ENCODE measurements around the gene UBE2M.
A peak's percentile ranks its signal among the peaks of the same experiment; 100 is the strongest.

UBE2M gene

GRCh38 chr19:58559275-58560006 lies 1.0 kb upstream of the UBE2M start:
- Histone ChIP-seq H3K9me3 (ENCODE audit: insufficient read depth, low read depth, low read length) (no peaks in the 10 kb centered on the region), H3K4me3 (ENCODE audit: low read length) (peak overlapping the region; percentile 92), H3K9ac (ENCODE audit: low read depth, low read length) (peak overlapping the region; percentile 99), H3K27ac (ENCODE audit: low read length) (peak overlapping the region; percentile 98), H3K4me1 (ENCODE audit: insufficient read depth, low read length) (peaks cover 13% of the 10 kb centered on the region; the same call in 1 of the 2 replicates), H3K27me3 (ENCODE audit: insufficient read depth, low read length) (peaks cover 41% of the 10 kb centered on the region), H3K36me3 (ENCODE audit: insufficient read depth, low read depth, low read length) (peaks cover 13% of the 10 kb centered on the region)

- Histone ChIP-seq H3K27me3 (ENCODE audit: insufficient read depth, low read length) (peaks cover 36% of the 10 kb centered on the region), H3K4me3 (ENCODE audit: low read length) (peak overlapping the region; percentile 92), H3K36me3 (ENCODE audit: insufficient read depth, low read depth, low read length) (peaks cover 13% of the 10 kb centered on the region), H3K27ac (ENCODE audit: low read length) (peak overlapping the region; percentile 98), H3K9ac (ENCODE audit: low read depth, low read length) (peak overlapping the region; percentile 99), H3K4me1 (ENCODE audit: insufficient read depth, low read length) (peaks cover 14% of the 10 kb centered on the region), H3K9me3 (ENCODE audit: insufficient read depth, low read depth, low read length) (no peaks in the 10 kb centered on the region)
Observed at GRCh38 chr19:58558623-58559274, 338 bp upstream of the UBE2M start.

GRCh38 chr19:58557221-58558065 lies 968 bp downstream of the UBE2M start:
- H3K36me3 ChIP-seq (ENCODE audit: insufficient read depth, low read depth, low read length), result peaks cover 18% of the 10 kb centered on the region
- peak overlapping the region; percentile 99 for H3K4me3 ChIP-seq (ENCODE audit: low read length)
- H3K27me3 ChIP-seq (ENCODE audit: insufficient read depth, low read length), result peaks cover 23% of the 10 kb centered on the region
- no peaks in the 10 kb centered on the region for H3K9me3 ChIP-seq (ENCODE audit: insufficient read depth, low read depth, low read length)
- no peak overlapping the region for H3K27ac ChIP-seq (ENCODE audit: low read length)
- H3K4me1 ChIP-seq (ENCODE audit: insufficient read depth, low read length), result peaks cover 16% of the 10 kb centered on the region
- peak overlapping the region; percentile 98 for H3K9ac ChIP-seq (ENCODE audit: low read depth, low read length)

DNA sequence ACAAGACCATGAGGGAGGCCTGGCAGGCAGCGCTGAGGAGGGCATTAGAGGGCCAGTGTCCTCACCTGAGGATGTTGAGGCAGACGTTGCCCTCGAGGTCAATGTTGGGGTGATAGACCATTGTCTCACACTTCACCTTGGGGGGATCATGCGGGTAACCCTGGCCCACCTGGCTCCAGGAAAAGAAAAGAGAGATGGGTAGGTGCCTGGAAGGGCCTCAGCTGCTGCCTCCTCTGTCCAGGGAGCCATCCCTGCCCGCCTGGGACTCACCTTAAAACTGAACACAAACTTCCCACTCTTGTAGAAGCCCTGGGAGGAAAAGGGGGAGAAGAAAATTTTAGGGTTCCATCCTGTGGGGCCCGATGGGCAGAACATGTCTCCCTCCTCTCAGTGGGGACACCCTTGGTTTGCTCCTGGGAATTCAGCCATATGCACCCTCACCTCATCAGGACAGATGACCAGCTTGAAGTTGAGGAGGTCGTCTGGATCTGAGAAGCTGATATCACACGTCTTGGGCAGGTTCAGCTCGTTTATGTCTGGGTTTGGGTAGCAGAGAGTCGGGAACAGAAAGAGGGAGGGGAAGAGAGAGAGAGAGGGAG lies 1.7 kb downstream of the UBE2M start:
- no peaks in the 10 kb centered on the region for H3K9me3 ChIP-seq (ENCODE audit: insufficient read depth, low read depth, low read length)
- peaks cover 26% of the 10 kb centered on the region for H3K36me3 ChIP-seq (ENCODE audit: insufficient read depth, low read depth, low read length)
- H3K4me3 ChIP-seq (ENCODE audit: low read length), result peak overlapping the region; percentile 99; the same call in 1 of the 2 replicates
- peaks cover 16% of the 10 kb centered on the region for H3K4me1 ChIP-seq (ENCODE audit: insufficient read depth, low read length)
- H3K27me3 ChIP-seq (ENCODE audit: insufficient read depth, low read length), result peaks cover 15% of the 10 kb centered on the region
- peak overlapping the region; percentile 98 for H3K9ac ChIP-seq (ENCODE audit: low read depth, low read length)
- no peak overlapping the region for H3K27ac ChIP-seq (ENCODE audit: low read length)

DNA sequence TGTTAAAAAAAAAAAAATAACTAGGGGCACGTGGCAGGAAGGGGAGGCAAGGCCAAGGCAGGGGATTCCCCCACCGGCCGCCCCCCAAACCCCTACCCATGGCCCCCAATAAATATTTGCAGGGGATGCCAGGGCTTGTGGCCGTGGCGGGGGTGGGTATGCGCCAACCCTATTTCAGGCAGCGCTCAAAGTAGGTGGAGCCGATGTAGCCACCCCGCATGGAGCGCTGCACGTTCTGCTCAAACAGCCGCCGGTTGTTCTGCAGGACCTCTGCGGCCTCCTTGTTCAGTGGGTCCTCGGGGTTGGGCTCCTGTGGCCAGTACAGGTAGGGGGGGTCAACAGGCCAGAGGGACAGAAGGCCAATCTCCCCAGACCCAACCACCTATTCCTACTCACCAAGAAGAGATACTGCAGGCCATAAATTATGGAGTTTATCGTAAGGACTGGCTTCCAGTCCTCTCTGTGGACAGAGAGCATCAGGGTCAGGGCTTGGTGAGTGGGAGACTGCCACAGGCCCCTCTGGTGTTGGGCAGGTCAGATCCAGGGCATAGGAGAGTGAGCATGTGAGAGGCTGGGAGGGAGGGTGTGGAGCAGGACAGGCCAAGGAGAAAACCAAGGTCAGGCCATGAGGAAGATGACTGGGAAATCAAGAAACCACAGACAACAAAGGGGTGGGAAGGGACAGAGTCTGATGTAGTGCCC lies 2.3 kb downstream of the UBE2M start:
- Histone ChIP-seq H3K36me3 (ENCODE audit: insufficient read depth, low read depth, low read length) (peaks cover 32% of the 10 kb centered on the region), H3K27ac (ENCODE audit: low read length) (no peak overlapping the region), H3K4me3 (ENCODE audit: low read length) (peak overlapping the region; percentile 99; the same call in 1 of the 2 replicates), H3K4me1 (ENCODE audit: insufficient read depth, low read length) (peaks cover 16% of the 10 kb centered on the region), H3K9ac (ENCODE audit: low read depth, low read length) (no peak overlapping the region), H3K27me3 (ENCODE audit: insufficient read depth, low read length) (peaks cover 9% of the 10 kb centered on the region), H3K9me3 (ENCODE audit: insufficient read depth, low read depth, low read length) (no peaks in the 10 kb centered on the region)

- H3K36me3 ChIP-seq (ENCODE audit: insufficient read depth, low read depth, low read length), result peaks cover 39% of the 10 kb centered on the region
- H3K27ac ChIP-seq (ENCODE audit: low read length), result peak overlapping the region; percentile 89
- H3K27me3 ChIP-seq (ENCODE audit: insufficient read depth, low read length), result peaks cover 2% of the 10 kb centered on the region; the same call in 1 of the 2 replicates
- no peaks in the 10 kb centered on the region for H3K9me3 ChIP-seq (ENCODE audit: insufficient read depth, low read depth, low read length)
- H3K4me1 ChIP-seq (ENCODE audit: insufficient read depth, low read length), result peaks cover 16% of the 10 kb centered on the region
- H3K9ac ChIP-seq (ENCODE audit: low read depth, low read length), result peak overlapping the region; percentile 87; the same call in 1 of the 2 replicates
- H3K4me3 ChIP-seq (ENCODE audit: low read length), result peak overlapping the region; percentile 89
Observed at GRCh38 chr19:58555369-58555885, 3.0 kb downstream of the UBE2M start.

DNA sequence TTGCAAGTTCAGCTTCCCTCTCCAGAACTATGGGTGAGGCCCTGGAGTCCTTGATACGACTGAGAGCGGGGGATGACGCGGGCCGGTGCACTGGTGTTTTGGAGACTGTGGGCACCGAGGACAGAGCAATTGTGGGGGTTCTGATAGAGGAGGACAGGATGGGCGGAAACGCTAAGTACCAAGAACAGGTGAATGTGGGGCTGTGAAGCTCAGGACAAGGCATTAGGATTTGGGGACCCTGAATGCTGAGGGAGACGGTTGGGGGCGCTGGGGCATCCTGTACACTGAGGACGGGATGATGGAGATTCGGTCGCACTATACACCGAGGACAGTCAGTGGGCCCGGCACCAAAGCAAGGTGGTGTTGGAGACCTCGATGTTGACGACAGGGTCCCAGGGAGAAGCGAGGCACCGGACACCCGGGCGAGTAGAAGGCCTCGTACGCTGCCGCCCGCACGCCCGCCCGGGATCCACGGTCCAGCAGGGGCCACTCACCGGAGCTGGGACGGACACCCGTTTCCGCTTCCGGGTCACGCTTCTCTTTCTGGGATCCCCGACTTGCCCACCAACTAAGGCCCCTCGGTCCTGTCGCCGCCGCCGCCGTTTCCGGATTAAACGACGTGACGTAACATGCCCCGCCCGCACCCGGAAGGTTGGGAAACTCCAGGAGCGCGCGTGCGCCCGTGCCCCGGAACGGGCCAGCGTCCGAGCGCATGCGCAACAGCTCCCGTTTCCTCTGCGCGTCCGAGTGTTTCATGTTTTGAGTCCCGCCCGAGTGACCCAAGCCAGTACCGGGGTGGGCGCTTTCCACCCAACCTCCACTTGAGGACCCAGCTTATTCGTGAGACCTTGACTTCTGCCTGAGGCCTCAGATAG lies 3.7 kb downstream of the UBE2M start, which contains the start of gene CHMP2A:
TSS of gene CHMP2A (minus strand) at position 612 of the 875 bp plus-strand sequence. CDS start 893 bp downstream, outside the sequence.
- Histone ChIP-seq H3K27me3 (ENCODE audit: insufficient read depth, low read length) (no peaks in the 10 kb centered on the region), H3K36me3 (ENCODE audit: insufficient read depth, low read depth, low read length) (peaks cover 46% of the 10 kb centered on the region), H3K9me3 (ENCODE audit: insufficient read depth, low read depth, low read length) (no peaks in the 10 kb centered on the region), H3K4me3 (ENCODE audit: low read length) (peak within 1 kb of the TSS; percentile 89), H3K9ac (ENCODE audit: low read depth, low read length) (peak within 1 kb of the TSS; percentile 93), H3K27ac (ENCODE audit: low read length) (peak within 1 kb of the TSS; percentile 89), H3K4me1 (ENCODE audit: insufficient read depth, low read length) (peaks cover 11% of the 10 kb centered on the region)

- H3K4me3 ChIP-seq (ENCODE audit: low read length), result peak overlapping the region; percentile 89
- no peaks in the 10 kb centered on the region for H3K27me3 ChIP-seq (ENCODE audit: insufficient read depth, low read length)
- H3K9ac ChIP-seq (ENCODE audit: low read depth, low read length), result peak overlapping the region; percentile 93
- H3K36me3 ChIP-seq (ENCODE audit: insufficient read depth, low read depth, low read length), result peaks cover 53% of the 10 kb centered on the region
- peaks cover 10% of the 10 kb centered on the region for H3K4me1 ChIP-seq (ENCODE audit: insufficient read depth, low read length)
- no peaks in the 10 kb centered on the region for H3K9me3 ChIP-seq (ENCODE audit: insufficient read depth, low read depth, low read length)
- peak overlapping the region; percentile 80 for H3K27ac ChIP-seq (ENCODE audit: low read length)
Observed at GRCh38 chr19:58553799-58554493, 4.5 kb downstream of the UBE2M start.

DNA sequence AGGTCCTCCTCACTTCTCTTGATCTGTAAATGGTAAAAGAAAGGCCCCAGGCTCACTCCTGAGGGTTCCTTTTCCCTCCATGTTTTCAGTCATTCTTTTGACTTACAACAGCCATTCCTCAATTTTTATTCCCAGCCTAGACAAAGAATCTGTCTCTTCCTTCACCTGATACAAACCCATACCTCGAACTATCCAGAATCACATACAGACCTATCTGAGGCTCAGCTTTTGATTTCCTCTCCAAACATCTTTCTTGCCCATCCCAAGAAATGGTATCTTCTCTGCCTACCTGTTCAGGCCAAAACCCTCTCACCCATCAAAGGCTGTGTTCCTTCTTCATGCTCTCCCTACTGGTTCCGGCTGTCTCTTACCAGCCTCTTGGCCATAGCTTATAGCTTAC lies 5.8 kb downstream of the UBE2M start:
- H3K9me3 ChIP-seq (ENCODE audit: insufficient read depth, low read depth, low read length), result no peaks in the 10 kb centered on the region
- H3K27me3 ChIP-seq (ENCODE audit: insufficient read depth, low read length), result no peaks in the 10 kb centered on the region
- H3K4me3 ChIP-seq (ENCODE audit: low read length), result no peak overlapping the region
- peaks cover 10% of the 10 kb centered on the region for H3K4me1 ChIP-seq (ENCODE audit: insufficient read depth, low read length)
- H3K27ac ChIP-seq (ENCODE audit: low read length), result no peak overlapping the region
- H3K9ac ChIP-seq (ENCODE audit: low read depth, low read length), result no peak overlapping the region
- H3K36me3 ChIP-seq (ENCODE audit: insufficient read depth, low read depth, low read length), result peaks cover 66% of the 10 kb centered on the region

Measured in iPS-20b (cell line).